Esophagus muscularis mucosa (tissue), 4 donors: ENCODE measurements around the gene CAMKMT.

Experiments used
- CTCF ChIP-seq, 3 experiments: fragments of 200-600 bp in 2 of 3; fragments of 450-650 bp in 1 of 3; sonication (generic) in 2 of 3; IDR thresholded peaks; one replicate each; pipeline ENCODE4 v1.5.1; 2017 to 2019; ENCODE audit warnings: antibody characterized with exemption in 3 of 3, mild to moderate bottlenecking in 2 of 3, moderate library complexity in 1 of 3
- EP300 ChIP-seq: sonication (generic); formaldehyde crosslinking; IDR thresholded peaks from one replicate; pipeline ENCODE4 v1.6.1; 2017; ENCODE audit warnings: antibody characterized with exemption
- POLR2A ChIP-seq: fragments of 450-650 bp; IDR thresholded peaks from one replicate; pipeline ENCODE4 v1.6.1; 2017; ENCODE audit warnings: antibody characterized with exemption, moderate library complexity, mild to moderate bottlenecking, low read depth

DNA sequence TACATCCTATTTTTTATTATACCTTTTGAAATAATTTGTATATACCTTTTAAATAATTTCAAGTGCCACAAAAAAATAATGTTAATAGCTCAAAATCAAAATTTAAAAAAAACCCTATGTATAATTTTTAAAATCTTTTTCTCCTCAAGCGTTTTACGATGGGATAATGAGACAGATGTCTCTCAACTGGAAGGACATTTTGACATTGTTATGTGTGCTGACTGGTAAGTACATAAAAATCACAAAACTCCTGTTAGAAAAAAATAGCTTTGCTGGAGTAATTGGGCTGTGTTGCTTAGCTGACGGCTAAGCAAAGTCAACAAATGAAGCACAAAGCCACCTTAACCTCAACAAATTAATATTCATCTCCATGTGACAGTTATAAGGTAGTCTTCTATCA, 381.7 kb downstream of the CAMKMT start:
- TF ChIP-seq CTCF (IDR thresholded peaks at IDR 0.05): no peak
- no peak for TF ChIP-seq POLR2A
- no peak for TF ChIP-seq EP300
